Chondrocyte (in vitro differentiated cells): Measurements from ENCODE around the gene ALDH1A2. TPM values are rescaled to one million over a fixed set of nuclear protein-coding genes. Genes with fewer than 3 reads are reported as not detected.
"Not testable (repeated sequence)": the region's sequence is repeated elsewhere in the genome, so short reads cannot be mapped to it uniquely, and the experiment has no call there.

ENCODE experiments used
- DNase-seq: peaks from one replicate; pipeline ENCODE4 v3.0.0; 2021; ENCODE audit warnings: mixed read lengths, low spot score
- H3K27ac Mint-ChIP-seq: one replicate; pipeline ENCODE4 v1.8.0; 2021; ENCODE audit warnings: mild to moderate bottlenecking, moderate library complexity, mixed read lengths; ENCODE audit not compliant: unreplicated experiment
- H3K27me3 Mint-ChIP-seq: 2 replicates; pipeline ENCODE4 v1.8.0; 2021; ENCODE audit warnings: low read depth, mixed read lengths
- H3K36me3 Mint-ChIP-seq: 2 replicates; pipeline ENCODE4 v1.8.0; 2021; ENCODE audit warnings: low read depth, mixed read lengths
- H3K4me1 Mint-ChIP-seq: 2 replicates; pipeline ENCODE4 v1.8.0; 2021; ENCODE audit warnings: low read depth, mild to moderate bottlenecking, mixed read lengths
- H3K4me3 Mint-ChIP-seq: one replicate; pipeline ENCODE4 v1.8.0; 2021; ENCODE audit warnings: mild to moderate bottlenecking, moderate library complexity, mixed read lengths; ENCODE audit not compliant: unreplicated experiment
- H3K9me3 Mint-ChIP-seq: 2 replicates; pipeline ENCODE4 v1.8.0; 2021; ENCODE audit warnings: low read depth, mixed read lengths
- CTCF ChIP-seq: fragments of 200-600 bp; sonication (generic); IDR thresholded peaks from 2 replicates; pipeline ENCODE4 v1.5.0; 2021; ENCODE audit warnings: antibody characterized with exemption, mild to moderate bottlenecking, moderate library complexity
- long read RNA-seq: library from polyadenylated mRNA; stranded (forward); transcript quantifications from one replicate; pipeline ENCODE4 v2.0.0, GENCODE V29; 2021
- total RNA-seq: library from RNA; stranded (reverse); gene quantifications from 3 replicates; pipeline ENCODE4 v1.2.1, GENCODE V29; 2021

The ALDH1A2 gene
- total RNA-seq, result 0.54 to 0.63 TPM in 2 of 3 replicates, not detected in the other
- long read RNA-seq, result 0 reads

DNA sequence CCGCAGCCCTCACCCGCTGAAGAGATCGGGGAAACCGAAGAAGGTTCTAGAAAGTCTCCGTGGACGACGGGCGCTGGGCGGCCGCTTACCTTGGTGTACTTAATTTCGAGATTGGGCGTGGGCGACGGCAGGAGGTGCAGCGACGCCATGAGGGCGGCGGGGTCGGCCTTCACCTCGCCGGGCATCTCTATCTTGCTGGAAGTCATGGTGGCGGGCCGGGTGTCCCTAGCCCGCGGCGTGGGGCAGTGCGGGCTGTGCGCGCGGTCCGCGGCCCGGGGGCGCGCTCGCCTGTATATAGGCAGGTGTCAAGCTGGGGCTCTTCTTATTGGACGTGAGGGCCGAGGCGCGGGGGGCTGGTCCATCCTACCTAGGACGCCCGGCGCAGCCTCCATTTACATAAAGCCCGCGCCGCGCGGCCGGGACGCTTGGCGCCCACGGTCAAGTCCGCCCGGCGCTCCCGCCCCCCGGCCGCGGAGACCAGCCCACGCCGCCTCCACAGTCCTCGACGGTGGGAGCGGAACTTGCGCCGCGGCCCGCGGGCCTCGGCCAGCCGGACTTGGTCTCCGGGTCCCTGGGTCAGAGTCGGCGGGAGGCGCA is at the start of gene ALDH1A2:
Gene ALDH1A2, minus strand, starts transcription at position 267 of the 597 bp plus-strand sequence. Its CDS starts 61 bp downstream, at position 206.
- TF ChIP-seq CTCF, result no peak
- peaks cover 58% of the 10 kb centered on the region for H3K27me3 Mint-ChIP-seq
- peak; percentile 50 for DNase-seq

DNA sequence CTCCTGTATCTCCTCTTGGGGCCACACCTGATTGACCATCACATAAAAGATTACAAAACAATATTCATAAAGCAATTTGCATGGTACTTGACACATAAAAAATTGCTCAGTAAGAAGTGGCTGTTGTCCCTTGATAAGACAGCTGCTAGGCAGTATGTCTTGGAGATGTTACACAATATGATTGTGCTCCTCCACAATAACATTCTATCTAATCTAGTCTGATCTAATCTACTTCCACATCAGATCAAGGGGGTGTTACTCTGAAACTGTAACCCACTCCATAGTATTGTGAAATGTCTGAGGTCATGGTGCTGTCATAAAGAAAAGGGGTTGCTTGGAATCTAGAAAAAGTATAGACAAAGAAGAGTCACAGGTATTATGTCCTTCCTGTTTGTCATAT is 49.3 kb upstream of the ALDH1A2 start:
- Mint-ChIP-seq H3K9me3 (peaks cover 2% of the 10 kb centered on the region), H3K36me3 (no peaks in the 10 kb centered on the region), H3K4me1 (no peaks in the 10 kb centered on the region), H3K27me3 (peaks cover 29% of the 10 kb centered on the region), H3K27ac (no peak overlapping the region), H3K4me3 (no peak overlapping the region)
- no peak for TF ChIP-seq CTCF
- DNase-seq, result no peak

More for the DNA sequence above, at the start of gene ALDH1A2:
- Mint-ChIP-seq H3K9me3 (peaks cover 3% of the 10 kb centered on the region), H3K36me3 (peaks cover 2% of the 10 kb centered on the region), H3K4me3 (peak within 1 kb of the TSS; percentile 19), H3K27ac (no peak within 1 kb of the TSS), H3K4me1 (peaks cover 3% of the 10 kb centered on the region)

DNA sequence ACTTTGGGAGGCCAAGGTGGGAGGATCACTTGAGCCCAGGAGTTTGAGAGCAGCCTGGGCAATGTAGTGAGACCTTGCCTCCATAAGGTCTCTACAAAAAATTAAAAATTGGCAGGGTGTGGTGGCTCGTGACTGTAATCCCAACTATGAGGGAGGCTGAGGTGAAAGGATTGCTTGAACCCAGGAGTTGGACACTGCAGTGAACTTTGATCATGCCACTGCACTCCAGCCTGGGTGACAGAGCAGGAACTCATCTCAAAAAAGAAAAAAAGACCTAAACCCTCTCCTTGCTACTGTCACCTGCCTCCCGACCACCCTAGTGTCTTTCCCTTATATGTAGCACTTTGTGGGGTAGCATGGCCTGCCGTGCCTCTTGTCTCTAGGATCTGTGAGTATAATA is 48.9 kb upstream of the ALDH1A2 start:
- H3K9me3 Mint-ChIP-seq, result peaks cover 2% of the 10 kb centered on the region
- TF ChIP-seq CTCF, result no peak

DNA sequence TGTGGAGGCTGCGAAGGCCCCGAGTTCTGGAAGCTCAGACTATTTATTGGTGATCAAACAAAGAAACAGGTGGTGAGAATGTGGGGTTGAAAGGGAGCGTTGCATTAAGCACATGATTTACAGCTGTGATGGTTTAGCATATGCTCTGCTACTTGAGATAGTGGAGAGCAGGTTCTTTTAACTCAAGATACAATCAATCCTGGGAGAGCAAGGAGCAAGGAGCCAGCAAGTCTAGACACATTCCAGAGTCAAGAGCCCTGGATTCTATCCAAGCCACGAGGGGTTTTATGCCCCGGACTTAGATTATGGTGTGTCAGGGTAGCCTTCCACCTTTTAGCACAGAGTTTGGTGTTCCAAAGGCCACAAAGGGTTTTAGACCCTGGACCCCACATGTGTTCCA is 47.8 kb upstream of the ALDH1A2 start:
- H3K4me1 Mint-ChIP-seq, DNase-seq, H3K27ac Mint-ChIP-seq, H3K36me3 Mint-ChIP-seq, H3K4me3 Mint-ChIP-seq, H3K9me3 Mint-ChIP-seq: not testable (repeated sequence)
- peaks cover 25% of the 10 kb centered on the region for H3K27me3 Mint-ChIP-seq

More for the DNA sequence above, 48.9 kb upstream of the ALDH1A2 start:
- Mint-ChIP-seq H3K4me1 (no peaks in the 10 kb centered on the region), H3K27me3 (peaks cover 29% of the 10 kb centered on the region), H3K4me3 (no peak overlapping the region), H3K36me3 (no peaks in the 10 kb centered on the region), H3K27ac (no peak overlapping the region)
- DNase-seq, result no peak

GRCh38 chr15:58111718-58112104 is 46.2 kb upstream of the ALDH1A2 start:
- H3K36me3 Mint-ChIP-seq, result no peaks in the 10 kb centered on the region
- DNase-seq, result no peak
- H3K27ac Mint-ChIP-seq, result no peak overlapping the region
- TF ChIP-seq CTCF, result no peak
- no peaks in the 10 kb centered on the region for H3K4me1 Mint-ChIP-seq
- H3K4me3 Mint-ChIP-seq, result no peak overlapping the region
- H3K27me3 Mint-ChIP-seq, result peaks cover 26% of the 10 kb centered on the region
- peaks cover 2% of the 10 kb centered on the region for H3K9me3 Mint-ChIP-seq
